Adipocyte (in vitro differentiated cells): ENCODE data around the gene RIC8B.

Source experiments
- DNase-seq: peaks from one replicate; pipeline ENCODE4 v3.0.0-alpha.2; 2015; ENCODE audit warnings: low read depth
- H3K27me3 ChIP-seq: replicated peaks from 2 replicates; pipeline ENCODE4 v1.7.0; 2013; ENCODE audit warnings: mild to moderate bottlenecking, low read length, moderate library complexity; ENCODE audit not compliant: control insufficient read depth, insufficient read depth
- H3K36me3 ChIP-seq: 2 replicates; pipeline ENCODE4 v1.7.0; 2013; ENCODE audit warnings: low read length, mild to moderate bottlenecking, moderate library complexity; ENCODE audit not compliant: control insufficient read depth, insufficient read depth, severe bottlenecking
- H3K4me1 ChIP-seq: 2 replicates; pipeline ENCODE4 v1.7.0; 2013; ENCODE audit warnings: mild to moderate bottlenecking, low read length, moderate library complexity; ENCODE audit not compliant: control insufficient read depth, insufficient read depth
- H3K4me3 ChIP-seq: 2 replicates; pipeline ENCODE4 v1.7.0; 2013; ENCODE audit warnings: mild to moderate bottlenecking, low read length, moderate library complexity
- H3K9ac ChIP-seq: 2 replicates; pipeline ENCODE4 v1.7.0; 2013; ENCODE audit warnings: mild to moderate bottlenecking, low read length, moderate library complexity
- H3K9me3 ChIP-seq: 2 replicates; pipeline ENCODE4 v1.7.0; 2013; ENCODE audit warnings: mild to moderate bottlenecking, low read length, moderate library complexity; ENCODE audit not compliant: control insufficient read depth

The RIC8B gene

DNA sequence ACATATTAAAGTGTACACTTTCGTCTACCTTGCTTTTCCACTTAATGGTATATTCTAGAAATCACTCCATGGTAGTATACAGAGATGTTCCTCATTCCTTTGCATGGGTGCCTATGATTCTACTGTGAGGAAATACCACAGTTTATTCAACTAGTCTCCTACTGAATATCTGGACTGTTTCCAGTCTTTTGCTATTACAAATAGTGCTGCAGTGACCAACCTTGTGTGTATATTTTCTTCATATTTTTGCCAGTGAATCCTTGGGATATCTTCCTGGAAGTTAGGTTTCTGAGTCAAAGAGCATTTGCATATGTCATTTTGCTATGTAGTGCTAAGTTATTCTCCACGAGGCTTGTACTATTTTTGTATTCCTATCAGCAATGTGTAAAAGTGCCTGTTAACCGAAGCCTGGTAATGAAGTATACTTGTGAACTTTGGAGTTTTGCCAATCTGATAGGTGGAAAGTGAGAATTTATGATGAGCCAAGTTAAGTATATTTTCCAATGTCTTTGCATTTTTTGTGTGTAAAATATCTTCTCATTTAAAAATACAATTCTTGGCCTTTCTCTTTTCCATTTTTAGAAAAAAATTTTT lies 149.9 kb downstream of the RIC8B start:
- H3K9ac ChIP-seq: no peak overlapping the region
- no peaks in the 10 kb centered on the region for H3K4me1 ChIP-seq
- no peak for DNase-seq
- no peak overlapping the region for H3K4me3 ChIP-seq
- no peaks in the 10 kb centered on the region for H3K36me3 ChIP-seq
- no peaks in the 10 kb centered on the region for H3K9me3 ChIP-seq
- no peaks in the 10 kb centered on the region for H3K27me3 ChIP-seq

DNA sequence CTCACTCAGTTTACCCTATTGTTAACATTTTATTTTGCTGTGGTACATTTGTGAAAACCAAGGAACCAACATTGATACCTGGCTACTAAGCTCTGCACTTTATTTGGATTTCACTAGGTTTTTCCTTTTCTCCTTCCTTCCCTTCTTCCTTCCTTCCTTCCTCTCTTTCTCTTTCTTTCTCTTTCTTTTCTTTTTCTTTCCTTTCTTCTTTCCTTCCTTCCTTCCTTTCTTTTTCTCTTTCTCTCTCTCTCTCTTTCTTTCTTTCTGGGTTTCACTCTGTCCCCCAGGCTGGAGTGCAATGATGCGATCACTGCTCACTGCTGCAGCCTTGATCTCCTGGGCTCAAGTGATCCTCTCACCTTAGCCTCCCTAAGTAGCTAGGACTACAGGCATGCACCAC lies 152.2 kb downstream of the RIC8B start:
- H3K4me3 ChIP-seq: no peak overlapping the region
- H3K36me3 ChIP-seq: no peaks in the 10 kb centered on the region
- DNase-seq: no peak
- H3K9me3 ChIP-seq: no peaks in the 10 kb centered on the region
- no peaks in the 10 kb centered on the region for H3K27me3 ChIP-seq
- no peak overlapping the region for H3K9ac ChIP-seq
- H3K4me1 ChIP-seq: no peaks in the 10 kb centered on the region

DNA sequence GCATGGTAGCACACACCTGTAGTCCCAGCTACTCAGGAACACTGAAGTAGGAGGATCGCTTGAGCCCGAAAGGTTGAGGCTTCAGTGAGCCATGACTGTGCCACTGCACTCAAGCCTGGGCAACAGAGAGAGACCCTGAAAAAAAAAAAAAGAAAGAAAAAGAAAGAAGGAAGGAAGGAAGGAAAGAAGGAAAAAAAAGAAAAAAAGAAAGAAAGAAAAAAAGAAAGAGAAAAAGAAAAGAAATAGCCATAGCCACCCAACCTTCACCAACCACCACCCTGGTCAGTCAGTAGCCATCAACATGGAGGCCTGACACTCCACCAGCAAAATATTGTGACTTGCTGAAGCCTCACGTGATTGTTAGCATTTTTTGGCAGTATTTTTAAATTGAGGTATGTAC lies 159.8 kb downstream of the RIC8B start:
- Histone ChIP-seq H3K4me3 (no peak overlapping the region), H3K4me1 (no peaks in the 10 kb centered on the region), H3K27me3 (no peaks in the 10 kb centered on the region), H3K9ac (no peak overlapping the region), H3K9me3 (no peaks in the 10 kb centered on the region), H3K36me3 (no peaks in the 10 kb centered on the region)
- no peak for DNase-seq
